GM19468 (cell line): ENCODE results near the gene ATP5F1C.
"Not testable (repeated sequence)": the region's sequence is repeated elsewhere in the genome, so short reads cannot be mapped to it uniquely, and the experiment has no call there.

Experiments used
- ATAC-seq: cut with Tn5 transposase; IDR thresholded peaks from one replicate; pipeline ENCODE4 v1.9.1; 2021; ENCODE audit warnings: mild to moderate bottlenecking, moderate library complexity, moderate number of reproducible peaks; ENCODE audit not compliant: unreplicated experiment; ENCODE audit errors: extremely low read depth

The ATP5F1C gene

DNA sequence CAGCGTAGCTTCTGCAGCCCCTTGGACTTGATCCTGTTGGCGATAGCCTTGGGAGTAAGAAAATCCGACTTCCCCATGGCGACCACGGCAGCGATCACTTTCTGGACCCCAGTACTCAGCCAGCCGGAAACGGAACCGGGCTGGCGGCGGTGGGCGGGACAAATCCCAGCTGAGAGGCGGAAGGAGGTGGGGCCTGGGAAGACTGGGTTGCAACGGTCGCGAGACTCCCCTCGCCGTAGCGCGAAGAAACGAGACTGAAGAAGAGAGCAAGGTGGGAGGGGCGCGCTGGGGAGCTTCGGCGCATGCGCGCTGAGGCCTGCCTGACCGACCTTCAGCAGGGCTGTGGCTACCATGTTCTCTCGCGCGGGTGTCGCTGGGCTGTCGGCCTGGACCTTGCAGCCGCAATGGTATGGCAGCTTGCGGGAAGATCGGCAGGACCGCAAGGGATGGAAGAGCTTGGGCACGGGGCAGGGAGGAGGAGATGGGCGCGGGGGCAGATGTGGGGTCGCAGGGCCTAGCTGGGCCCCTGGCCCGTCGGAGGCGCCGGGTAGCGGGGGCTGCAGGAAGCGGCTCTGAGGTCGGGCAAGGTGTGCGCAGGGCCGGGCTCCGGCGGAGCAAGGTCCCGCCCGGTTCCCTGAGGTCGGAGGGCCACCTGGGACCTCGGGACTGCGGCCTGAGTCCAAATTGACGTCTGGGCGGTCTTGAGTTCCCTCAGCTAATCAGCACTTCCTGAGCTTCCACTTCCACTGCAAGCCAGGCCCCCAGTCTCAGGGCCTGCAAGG lies at the start of gene ATP5F1C, which contains the start of gene KIN:
Gene ATP5F1C (plus strand): TSS at position 321 of the 782 bp plus-strand sequence. CDS start 31 bp downstream, at position 352.
Gene KIN (minus strand): TSS at position 137 of the 782 bp plus-strand sequence. CDS start 60 bp downstream, at position 77.
- ATAC-seq = peak; percentile 97

DNA sequence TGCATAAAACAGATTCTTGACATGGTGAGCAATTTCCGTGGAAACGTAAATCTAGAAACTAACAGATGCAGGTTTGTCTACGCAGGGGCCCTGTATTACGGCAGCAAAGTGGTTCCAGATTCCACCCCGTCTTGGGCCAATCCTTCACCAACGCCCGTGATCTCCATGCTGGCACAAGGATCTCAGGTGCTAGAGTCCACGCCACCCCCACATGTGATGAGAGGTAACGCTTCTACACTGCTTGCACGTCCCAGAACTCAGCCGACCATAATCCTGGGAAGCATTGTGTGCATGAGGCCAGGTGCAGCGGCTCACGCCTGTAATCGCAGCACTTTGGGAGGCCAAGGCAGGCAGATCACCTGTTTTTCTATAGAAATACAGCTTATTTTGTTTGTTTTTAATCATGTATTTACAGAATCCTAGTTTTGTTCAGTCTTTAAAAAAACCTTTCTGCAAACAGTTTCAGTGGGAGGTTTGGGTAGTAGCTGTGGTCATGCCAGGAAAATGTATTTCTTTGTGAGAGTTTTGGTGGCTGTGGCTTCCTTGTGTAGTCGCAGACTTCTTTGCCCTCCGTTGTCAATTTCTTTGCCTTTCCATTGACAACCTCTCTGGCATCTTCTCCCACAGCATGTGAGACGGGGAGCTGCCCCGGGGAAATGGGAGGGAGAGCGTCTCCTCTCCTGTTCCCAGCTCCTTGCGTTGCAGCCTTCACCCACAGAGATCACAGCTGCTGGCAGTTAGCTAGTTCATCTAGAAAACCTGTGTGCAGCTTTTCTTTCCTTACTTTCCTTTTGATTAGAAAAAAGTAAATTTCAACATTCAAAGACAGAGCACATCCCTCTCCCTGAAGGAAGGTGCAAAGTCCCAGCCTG lies 49.2 kb upstream of the ATP5F1C start:
- no peak for ATAC-seq

GRCh38 chr10:7744307-7744706 lies 43.7 kb upstream of the ATP5F1C start:
- no peak for ATAC-seq

- ATAC-seq = not testable (repeated sequence)
Measured at GRCh38 chr10:7748637-7749036, 39.3 kb upstream of the ATP5F1C start.

DNA sequence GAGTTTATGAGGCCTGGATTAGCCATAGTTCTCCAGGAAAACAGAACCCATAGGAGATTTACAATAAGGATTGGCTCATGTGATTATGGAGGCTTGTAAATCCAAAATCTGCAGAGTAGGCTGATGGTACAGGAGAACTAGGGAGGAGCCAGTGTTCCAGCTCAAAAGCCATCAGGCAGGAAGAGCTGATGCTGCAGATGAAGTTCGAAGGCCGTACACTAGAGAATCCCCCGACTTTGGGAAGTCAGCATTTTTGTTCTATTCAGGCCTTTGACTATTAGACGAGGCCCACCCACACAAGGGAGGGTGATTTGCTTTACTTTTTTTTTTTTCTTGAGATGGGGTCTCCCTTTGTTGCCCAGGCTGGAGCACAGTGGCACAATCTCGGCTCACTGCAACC lies 37.8 kb upstream of the ATP5F1C start:
- no peak for ATAC-seq

GRCh38 chr10:7752251-7752650 lies 35.7 kb upstream of the ATP5F1C start:
- no peak for ATAC-seq

DNA sequence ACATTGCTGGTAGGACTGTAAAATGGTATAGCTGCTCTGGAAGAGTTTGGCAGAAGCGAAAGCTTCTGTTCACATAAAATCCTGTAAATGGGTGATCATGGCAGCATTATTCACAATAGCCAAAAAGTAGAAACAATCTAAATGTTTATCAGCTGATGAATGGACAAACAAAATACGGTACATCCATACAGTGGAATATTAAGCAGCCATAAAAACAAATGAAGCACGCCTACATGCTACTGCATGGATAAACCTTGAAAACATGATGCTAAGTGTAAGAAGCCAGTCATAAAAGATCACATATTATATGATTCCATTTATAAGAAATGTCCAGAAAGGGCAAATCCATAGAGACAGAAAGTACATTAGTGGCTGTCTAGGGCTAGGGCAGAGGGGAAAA lies 32.9 kb upstream of the ATP5F1C start:
- no peak for ATAC-seq

DNA sequence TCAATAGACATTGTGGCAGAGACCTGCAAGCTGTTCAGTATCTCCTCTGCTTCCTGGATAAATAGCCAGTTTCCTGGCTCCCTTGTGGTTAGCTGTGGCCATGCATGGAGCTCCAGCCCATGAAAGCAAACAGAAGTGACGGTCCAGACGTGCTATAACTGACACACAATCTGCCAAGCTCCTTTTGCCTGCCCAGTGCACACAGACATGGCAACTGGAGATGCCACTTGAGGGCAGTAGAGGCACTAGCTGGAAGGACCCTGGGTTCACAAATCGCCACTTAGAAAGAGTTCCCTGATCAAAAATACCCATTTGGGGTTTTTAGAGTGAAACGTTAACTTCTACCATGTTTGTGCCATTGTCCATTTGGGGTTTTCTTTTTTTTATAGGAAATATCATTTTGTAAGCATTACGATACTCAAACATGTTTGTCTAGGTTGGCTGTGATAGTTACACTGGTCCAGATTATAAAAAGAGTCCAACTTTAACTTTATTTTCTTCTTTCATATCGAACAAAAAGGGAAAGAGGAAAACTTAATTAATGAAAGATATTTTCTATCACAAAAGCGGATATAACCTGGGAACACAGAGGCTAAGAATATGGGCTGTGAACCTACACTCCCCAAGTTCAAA lies 31.5 kb upstream of the ATP5F1C start:
- ATAC-seq = no peak

DNA sequence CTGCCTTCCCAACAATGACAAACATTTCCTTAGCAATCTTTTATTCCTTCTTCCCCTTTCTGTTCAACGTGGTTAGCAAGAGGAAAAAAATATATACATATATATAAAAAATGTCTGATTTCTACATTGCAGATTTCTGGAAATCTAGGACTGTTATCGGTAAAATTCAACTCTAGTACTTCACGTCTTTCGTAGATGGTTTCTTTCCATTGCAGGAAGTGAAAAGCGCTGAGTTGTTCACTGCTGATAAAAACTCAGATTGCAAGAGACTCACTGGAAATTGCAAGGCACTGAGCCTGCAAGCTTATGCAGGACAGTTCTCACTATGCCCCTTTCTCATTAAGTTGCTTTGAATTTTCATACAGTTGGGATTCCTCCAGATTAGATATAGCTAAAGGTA lies 24.0 kb upstream of the ATP5F1C start:
- no peak for ATAC-seq

- ATAC-seq = no peak
Measured at GRCh38 chr10:7766241-7766640, 21.7 kb upstream of the ATP5F1C start.

GRCh38 chr10:7767209-7767608 lies 20.8 kb upstream of the ATP5F1C start:
- ATAC-seq = no peak

GRCh38 chr10:7768417-7768816 lies 19.6 kb upstream of the ATP5F1C start:
- no peak for ATAC-seq

- no peak for ATAC-seq
Measured at GRCh38 chr10:7773845-7774801, 13.9 kb upstream of the ATP5F1C start.

- ATAC-seq = no peak
Measured at GRCh38 chr10:7776777-7777176, 11.2 kb upstream of the ATP5F1C start.

DNA sequence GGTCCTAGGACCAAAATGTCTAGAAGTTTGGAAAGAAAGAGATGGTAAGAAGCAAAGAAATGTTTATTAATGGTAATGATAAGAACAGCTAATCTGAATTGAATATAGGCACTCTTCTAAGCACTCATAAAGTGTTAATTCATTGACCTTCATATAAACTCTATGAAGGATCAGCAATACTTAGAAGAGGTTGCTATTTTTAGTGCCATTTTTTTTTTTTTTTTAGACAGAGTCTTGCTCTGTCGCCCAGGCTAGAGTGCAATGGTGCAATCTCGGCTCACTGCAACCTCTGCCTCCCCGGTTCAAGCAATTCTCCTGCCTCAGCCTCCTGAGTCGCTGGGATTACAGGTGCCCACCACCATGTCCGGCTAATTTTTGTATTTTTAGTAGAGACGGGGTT lies 5.8 kb upstream of the ATP5F1C start:
- not testable (repeated sequence) for ATAC-seq

- ATAC-seq = no peak
Measured at GRCh38 chr10:7786430-7786829, 1.5 kb upstream of the ATP5F1C start.

GRCh38 chr10:7787150-7787856 lies 674 bp upstream of the ATP5F1C start:
- ATAC-seq = no peak

GRCh38 chr10:7788639-7789286 lies 786 bp downstream of the ATP5F1C start:
- ATAC-seq = no peak
